HG03039 (cell line): ENCODE data around the gene ERBB2.
"Not testable (repeated sequence)": the region's sequence is repeated elsewhere in the genome, so short reads cannot be mapped to it uniquely, and the experiment has no call there.

Source experiments
- ATAC-seq: cut with Tn5 transposase; IDR thresholded peaks from one replicate; pipeline ENCODE4 v1.9.1; 2021; ENCODE audit warnings: mild to moderate bottlenecking, moderate library complexity; ENCODE audit not compliant: unreplicated experiment

The ERBB2 gene

DNA sequence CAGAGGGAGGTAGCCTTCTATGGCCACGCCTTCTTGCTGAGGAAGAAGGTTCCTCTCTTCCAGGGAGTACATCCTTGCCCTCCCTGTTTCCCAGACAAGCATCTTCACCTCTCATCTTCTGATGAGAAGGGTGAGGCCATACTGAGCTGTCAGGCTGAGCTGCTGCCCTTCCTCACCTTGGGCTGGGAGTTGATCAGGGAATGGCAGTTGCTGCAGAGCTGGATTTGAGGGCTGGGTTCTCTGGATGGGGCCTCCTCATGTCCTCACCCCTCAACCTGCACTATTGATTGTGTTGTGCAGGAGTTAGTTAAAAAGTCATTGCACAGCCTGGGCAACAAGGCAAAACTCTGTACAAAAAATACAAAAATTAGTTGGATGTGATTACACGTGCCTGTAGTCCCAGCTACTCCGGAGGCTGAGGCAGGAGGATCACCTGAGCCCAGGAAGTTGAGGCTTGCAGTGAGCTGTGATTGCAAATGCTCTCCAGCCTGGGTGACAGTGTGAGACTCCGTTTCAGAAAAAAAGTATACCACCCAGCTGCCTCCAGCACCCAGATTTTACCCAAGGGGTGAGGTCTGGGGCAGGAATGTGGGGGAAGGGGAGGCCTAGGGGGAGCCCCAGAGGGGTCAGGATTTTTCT lies 2.0 kb downstream of the ERBB2 start:
- no peak for ATAC-seq

- ATAC-seq = no peak
These were observed 3.3 kb downstream of the ERBB2 start for GRCh38 chr17:39702901-39703893.

DNA sequence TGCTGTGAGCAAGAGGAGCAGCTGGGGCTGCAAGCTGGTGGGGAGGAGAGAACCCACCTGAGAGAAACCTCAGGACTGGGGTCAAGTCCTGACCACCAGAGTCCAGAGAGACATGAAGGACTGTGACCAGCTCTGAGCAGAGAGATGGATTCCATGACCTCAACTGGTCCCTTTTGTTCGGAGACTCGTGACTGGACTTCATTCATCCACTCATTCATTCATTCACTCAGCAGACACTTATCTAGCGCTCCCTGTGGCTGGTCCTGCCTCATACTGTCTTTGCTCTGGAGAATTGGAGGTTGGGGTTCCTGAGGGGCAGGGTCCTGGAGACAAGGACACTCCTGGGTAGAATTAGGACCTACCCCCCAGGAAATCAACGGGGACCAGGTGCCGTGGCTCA lies 4.0 kb downstream of the ERBB2 start:
- ATAC-seq = no peak

- ATAC-seq = no peak
These were observed 5.1 kb downstream of the ERBB2 start for GRCh38 chr17:39704821-39705551.

DNA sequence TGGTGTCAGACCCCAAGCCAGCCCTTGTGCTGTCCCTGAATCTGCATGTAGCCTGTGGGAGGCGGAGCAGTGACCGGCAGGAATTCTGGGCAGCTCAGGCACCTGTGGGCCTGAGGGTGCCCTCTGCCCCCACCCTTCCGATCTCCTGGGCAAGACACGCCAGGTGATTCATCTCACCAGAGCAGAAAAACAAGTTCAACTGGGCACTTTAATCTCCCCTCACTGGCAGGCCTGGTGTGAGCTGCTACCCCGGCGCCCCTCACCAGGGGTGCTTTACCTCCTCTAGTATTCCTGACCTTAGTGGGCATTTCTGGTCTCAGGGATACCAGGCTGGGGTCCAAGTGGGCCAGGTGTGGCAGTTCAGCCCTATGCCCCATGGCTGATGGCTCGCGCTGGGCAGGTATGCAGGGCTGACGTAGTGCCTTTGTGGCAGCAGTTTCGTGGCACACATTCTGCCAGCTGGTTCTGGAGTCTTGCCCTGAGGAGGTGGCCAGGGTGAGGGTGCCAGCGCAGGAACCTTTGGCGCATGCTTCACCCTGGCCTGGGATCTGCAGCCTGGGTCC lies 6.0 kb downstream of the ERBB2 start:
- ATAC-seq = no peak

- no peak for ATAC-seq
These were observed 6.5 kb downstream of the ERBB2 start for GRCh38 chr17:39706383-39706782.

GRCh38 chr17:39706921-39707337 lies 7.1 kb downstream of the ERBB2 start:
- ATAC-seq = no peak

- no peak for ATAC-seq
These were observed 9.6 kb downstream of the ERBB2 start for GRCh38 chr17:39709319-39709997.

DNA sequence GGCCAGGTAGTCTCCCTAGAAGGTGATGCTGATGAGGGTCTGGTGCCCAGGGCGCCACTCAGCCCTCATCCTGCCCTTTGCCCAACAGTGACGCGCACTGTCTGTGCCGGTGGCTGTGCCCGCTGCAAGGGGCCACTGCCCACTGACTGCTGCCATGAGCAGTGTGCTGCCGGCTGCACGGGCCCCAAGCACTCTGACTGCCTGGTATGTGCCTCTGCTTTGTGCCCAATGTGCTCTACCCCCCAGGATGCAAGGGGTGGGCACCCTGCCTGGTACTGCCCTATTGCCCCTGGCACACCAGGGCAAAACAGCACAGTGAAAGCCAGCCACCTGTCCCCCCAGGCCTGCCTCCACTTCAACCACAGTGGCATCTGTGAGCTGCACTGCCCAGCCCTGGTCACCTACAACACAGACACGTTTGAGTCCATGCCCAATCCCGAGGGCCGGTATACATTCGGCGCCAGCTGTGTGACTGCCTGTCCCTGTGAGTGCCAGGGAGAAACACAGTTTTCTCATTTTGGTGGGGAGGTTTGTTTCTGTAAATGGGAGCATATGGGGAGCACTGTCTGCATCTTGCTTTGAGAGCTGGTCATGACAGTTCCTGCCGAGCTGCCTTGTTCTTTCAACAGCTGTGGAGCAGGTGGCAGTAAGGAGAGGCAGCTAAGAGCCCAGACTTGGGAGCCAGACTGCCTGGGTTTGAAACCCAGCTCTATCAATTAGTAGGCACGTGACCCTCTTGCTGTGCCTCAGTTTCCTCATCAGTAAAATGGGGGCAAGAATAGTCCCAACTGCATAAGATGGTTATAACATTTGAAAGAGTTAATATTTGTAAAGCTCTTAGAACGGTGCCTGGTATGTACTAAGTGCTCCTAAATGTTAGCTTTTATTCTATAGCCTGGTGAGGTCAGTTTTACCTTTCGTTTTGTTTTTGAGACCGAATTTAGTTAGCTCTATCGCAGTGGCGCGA lies 10.4 kb downstream of the ERBB2 start:
- no peak for ATAC-seq

DNA sequence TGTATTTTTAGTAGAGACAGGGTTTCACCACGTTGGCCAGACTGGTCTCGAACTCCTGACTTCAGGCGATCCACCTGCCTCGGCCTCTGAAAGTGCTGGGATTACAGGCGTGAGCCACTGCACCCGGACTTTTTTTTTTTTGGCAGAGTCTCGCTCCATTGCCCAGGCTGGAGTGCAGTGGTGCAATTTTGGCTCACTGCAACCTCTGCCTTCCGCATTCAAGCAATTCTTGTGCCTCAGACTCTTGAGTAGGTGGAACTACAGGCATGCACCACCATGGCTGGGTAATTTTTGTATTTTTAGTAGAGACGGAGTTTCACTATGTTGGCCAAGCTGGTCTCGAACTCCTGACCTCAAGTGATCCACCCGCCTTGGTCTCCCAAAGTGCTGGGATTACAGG lies 11.2 kb downstream of the ERBB2 start:
- not testable (repeated sequence) for ATAC-seq

GRCh38 chr17:39711851-39712250 lies 12.0 kb downstream of the ERBB2 start:
- no peak for ATAC-seq

GRCh38 chr17:39714234-39714633 lies 14.4 kb downstream of the ERBB2 start:
- ATAC-seq = no peak

DNA sequence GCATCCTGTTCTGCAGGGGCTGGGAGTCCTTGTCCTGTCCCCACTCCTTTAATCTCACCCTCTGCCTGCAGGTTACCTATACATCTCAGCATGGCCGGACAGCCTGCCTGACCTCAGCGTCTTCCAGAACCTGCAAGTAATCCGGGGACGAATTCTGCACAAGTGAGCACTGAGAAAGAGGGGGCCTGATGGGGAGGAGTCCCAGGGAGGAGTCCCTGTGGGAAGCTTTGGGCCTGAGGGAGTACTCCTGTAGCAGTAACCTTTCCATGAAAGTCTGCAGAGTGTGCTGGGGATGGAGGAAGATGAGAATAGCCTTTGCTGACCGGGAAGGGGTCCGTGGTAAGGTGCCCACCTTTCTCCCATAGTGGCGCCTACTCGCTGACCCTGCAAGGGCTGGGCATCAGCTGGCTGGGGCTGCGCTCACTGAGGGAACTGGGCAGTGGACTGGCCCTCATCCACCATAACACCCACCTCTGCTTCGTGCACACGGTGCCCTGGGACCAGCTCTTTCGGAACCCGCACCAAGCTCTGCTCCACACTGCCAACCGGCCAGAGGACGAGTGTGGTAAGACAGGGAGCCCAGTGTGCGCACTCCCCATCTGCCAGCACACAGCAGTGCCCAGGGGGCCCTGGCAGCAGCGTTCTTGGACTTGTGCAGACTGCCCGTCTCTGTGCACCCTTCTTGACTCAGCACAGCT lies 15.7 kb downstream of the ERBB2 start:
- no peak for ATAC-seq

DNA sequence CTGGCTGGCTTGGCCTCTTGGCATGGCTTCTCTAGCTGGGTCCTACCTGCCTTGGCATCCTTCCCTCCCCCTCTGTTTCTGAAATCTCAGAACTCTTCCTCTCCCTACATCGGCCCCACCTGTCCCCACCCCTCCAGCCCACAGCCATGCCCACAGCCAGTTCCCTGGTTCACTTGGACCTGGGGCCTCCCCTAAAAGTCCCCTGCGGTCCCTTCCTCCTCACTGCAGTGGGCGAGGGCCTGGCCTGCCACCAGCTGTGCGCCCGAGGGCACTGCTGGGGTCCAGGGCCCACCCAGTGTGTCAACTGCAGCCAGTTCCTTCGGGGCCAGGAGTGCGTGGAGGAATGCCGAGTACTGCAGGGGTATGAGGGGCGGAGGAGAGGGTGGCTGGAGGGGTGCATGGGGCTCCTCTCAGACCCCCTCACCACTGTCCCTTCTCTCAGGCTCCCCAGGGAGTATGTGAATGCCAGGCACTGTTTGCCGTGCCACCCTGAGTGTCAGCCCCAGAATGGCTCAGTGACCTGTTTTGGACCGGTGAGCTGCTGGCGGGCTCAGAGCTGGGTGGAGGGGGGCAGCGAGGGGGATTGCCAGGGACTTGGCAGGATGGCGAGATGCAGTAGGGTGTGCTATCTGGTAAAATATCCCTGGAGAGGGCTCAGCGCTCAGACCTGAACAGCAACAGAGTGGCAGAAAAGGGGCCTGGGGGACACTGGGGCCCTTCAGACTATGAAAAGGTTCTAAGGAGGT lies 16.4 kb downstream of the ERBB2 start:
- ATAC-seq = no peak

- no peak for ATAC-seq
These were observed 17.1 kb downstream of the ERBB2 start for GRCh38 chr17:39716879-39717536.

- ATAC-seq = no peak
These were observed 17.8 kb downstream of the ERBB2 start for GRCh38 chr17:39717660-39718059.

DNA sequence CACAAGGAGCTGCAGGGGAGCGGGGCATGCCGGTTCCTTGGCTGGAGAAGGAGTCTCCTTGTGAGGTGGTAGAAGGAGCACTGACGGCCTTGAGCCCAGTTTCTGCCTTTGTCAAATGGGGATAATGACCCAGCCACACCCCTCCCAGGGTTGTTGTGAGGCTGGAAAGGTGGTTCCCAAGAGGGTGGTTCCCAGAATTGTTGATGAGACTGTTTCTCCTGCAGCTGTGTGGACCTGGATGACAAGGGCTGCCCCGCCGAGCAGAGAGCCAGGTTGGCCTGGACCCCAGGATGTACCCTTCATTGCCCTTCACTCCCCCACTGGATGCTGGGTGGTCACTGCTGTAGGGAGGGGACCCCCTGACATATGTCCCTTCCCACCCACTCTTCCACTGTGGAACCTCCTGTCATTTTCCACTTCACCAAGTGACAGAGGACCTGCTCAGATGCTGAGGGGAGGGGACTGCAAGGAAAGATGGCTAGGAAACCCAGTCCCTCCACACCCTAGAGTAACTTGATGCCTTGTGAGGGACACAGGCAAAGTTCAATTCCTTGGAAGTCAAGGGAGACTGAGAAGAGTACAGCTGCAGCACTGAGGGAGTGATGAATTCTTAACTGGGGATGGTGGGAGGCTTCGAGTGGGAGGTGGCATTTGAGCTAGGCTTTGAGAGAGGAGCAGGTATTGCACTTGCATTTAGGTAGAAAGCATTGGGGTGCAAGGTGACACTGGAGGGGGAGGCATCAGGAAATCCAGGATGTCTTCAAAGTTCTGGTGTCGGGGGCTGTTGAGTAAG lies 19.9 kb downstream of the ERBB2 start:
- ATAC-seq = no peak
